ENCODE measurements around the gene SLC26A2.

GRCh38 chr5:149921597-149921996 lies 39.0 kb upstream of the SLC26A2 start:
- no peak for TF ChIP-seq CTCF (IDR thresholded peaks at IDR 0.05)
- TF ChIP-seq, protein P1, sequence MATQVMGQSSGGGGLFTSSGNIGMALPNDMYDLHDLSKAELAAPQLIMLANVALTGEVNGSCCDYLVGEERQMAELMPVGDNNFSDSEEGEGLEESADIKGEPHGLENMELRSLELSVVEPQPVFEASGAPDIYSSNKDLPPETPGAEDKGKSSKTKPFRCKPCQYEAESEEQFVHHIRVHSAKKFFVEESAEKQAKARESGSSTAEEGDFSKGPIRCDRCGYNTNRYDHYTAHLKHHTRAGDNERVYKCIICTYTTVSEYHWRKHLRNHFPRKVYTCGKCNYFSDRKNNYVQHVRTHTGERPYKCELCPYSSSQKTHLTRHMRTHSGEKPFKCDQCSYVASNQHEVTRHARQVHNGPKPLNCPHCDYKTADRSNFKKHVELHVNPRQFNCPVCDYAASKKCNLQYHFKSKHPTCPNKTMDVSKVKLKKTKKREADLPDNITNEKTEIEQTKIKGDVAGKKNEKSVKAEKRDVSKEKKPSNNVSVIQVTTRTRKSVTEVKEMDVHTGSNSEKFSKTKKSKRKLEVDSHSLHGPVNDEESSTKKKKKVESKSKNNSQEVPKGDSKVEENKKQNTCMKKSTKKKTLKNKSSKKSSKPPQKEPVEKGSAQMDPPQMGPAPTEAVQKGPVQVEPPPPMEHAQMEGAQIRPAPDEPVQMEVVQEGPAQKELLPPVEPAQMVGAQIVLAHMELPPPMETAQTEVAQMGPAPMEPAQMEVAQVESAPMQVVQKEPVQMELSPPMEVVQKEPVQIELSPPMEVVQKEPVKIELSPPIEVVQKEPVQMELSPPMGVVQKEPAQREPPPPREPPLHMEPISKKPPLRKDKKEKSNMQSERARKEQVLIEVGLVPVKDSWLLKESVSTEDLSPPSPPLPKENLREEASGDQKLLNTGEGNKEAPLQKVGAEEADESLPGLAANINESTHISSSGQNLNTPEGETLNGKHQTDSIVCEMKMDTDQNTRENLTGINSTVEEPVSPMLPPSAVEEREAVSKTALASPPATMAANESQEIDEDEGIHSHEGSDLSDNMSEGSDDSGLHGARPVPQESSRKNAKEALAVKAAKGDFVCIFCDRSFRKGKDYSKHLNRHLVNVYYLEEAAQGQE (IDR thresholded peaks at IDR 0.05; ENCODE audit: insufficient read depth in 1 of 2, low read depth in 2 of 2, low read length in 1 of 2): no peak

All from Panc1 (cell line).